Measurements from ENCODE around the gene TIMP2. TPM values are rescaled to one million over a fixed set of nuclear protein-coding genes. Genes with fewer than 3 reads are reported as not detected.
"Not testable (repeated sequence)": the region's sequence is repeated elsewhere in the genome, so short reads cannot be mapped to it uniquely, and the experiment has no call there.

The TIMP2 gene
- total and polyA plus RNA-seq, 4 experiments from 2014 or later, result 0.22 to 6.0 (median 5.9) TPM; not detected in 1

- H3K9me3 Mint-ChIP-seq, result no peaks in the 10 kb centered on the region
- H3K4me1 ChIP-seq (ENCODE audit: insufficient read depth, low read length), result peaks cover 5% of the 10 kb centered on the region
- H3K27me3 Mint-ChIP-seq, result no peaks in the 10 kb centered on the region
- CTCF ChIA-PET (ENCODE audit: partially characterized antibody), result interaction anchor here (2.7 to 4.6 kb wide), 2 partner anchors 11 to 104 kb away, joined by 16 to 60 read pairs; partner anchors contain the start of gene LGALS3BP
- no peaks in the 10 kb centered on the region for H3K9me3 ChIP-seq (ENCODE audit: control insufficient read depth in 1 of 2, low read length in 2 of 2)
- H3K4me1 Mint-ChIP-seq, result peaks cover 5 to 10% (median 7%) of the 10 kb centered on the region in 4 donors
- intact Hi-C loops (cut with micrococcal nuclease), result loop anchor here (5.0 kb wide), 1 partner anchor 523 kb away; no protein-coding TSS in a partner anchor
- POLR2A ChIA-PET (ENCODE audit: partially characterized antibody), result no interaction called here
- no peak overlapping the region for H3K4me3 ChIP-seq (ENCODE audit: low read length in 2 of 2)
- H3K4me3 Mint-ChIP-seq, result no peak overlapping the region
- H3K27ac ChIP-seq (ENCODE audit: low read depth, low read length), result no peak overlapping the region
- DNase-seq, result no peak
- peaks cover 0 to 11% of the 10 kb centered on the region in 2 donors for H3K36me3 Mint-ChIP-seq
- no peak overlapping the region for H3K27ac Mint-ChIP-seq
- no peaks in the 10 kb centered on the region for H3K27me3 ChIP-seq (ENCODE audit: insufficient read depth, low read length)
- H3K36me3 ChIP-seq (ENCODE audit: insufficient read depth, low read length), result no peaks in the 10 kb centered on the region
Measured at GRCh38 chr17:78969865-78970264, 44.7 kb upstream of the TIMP2 start.

DNA sequence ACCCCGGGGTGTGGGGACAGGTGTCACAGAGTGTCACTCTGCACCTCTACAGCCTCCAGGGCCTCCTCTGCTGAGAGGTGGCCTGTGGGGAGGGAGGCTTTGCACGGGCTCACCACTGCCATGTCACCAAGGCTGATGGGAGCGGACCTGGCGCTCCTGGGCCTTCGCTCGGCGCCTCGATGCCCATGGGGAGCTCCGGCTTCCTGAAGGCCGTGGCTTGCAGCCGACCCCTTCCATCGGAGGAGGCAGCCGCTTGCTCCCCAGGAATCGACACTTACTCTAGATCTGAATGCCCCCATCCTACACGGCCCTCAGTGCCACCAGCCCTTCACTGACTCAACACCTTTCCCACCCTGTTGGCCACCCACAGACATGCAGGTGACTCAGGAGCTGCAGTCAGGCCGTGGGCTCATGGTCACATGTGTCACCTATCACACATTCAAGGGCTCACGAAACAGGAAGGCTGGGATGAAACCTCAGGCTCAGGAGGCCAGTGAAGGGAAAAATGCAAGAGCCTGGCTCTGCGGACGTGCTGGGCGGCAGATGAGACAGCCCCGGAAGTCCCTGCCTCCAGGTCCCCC, 42.7 kb upstream of the TIMP2 start:
- Mint-ChIP-seq H3K9me3 (no peaks in the 10 kb centered on the region), H3K4me1 (peaks cover 5 to 7% (median 6%) of the 10 kb centered on the region in 4 donors), H3K36me3 (peaks cover 0 to 8% of the 10 kb centered on the region in 2 donors), H3K27me3 (no peaks in the 10 kb centered on the region), H3K4me3 (no peak overlapping the region), H3K27ac (no peak overlapping the region)
- DNase-seq, result no peak
- ChIA-PET POLR2A (ENCODE audit: partially characterized antibody) (no interaction called here), CTCF (ENCODE audit: partially characterized antibody) (no interaction called here)
- no peaks in the 10 kb centered on the region for H3K36me3 ChIP-seq (ENCODE audit: insufficient read depth, low read length)
- no peaks in the 10 kb centered on the region for H3K27me3 ChIP-seq (ENCODE audit: insufficient read depth, low read length)
- no peaks in the 10 kb centered on the region for H3K9me3 ChIP-seq (ENCODE audit: control insufficient read depth in 1 of 2, low read length in 2 of 2)
- peaks cover 5% of the 10 kb centered on the region for H3K4me1 ChIP-seq (ENCODE audit: insufficient read depth, low read length)
- H3K4me3 ChIP-seq (ENCODE audit: low read length in 2 of 2), result no peak overlapping the region
- intact Hi-C loops (cut with micrococcal nuclease), result no loop called here
- no peak overlapping the region for H3K27ac ChIP-seq (ENCODE audit: low read depth, low read length)

DNA sequence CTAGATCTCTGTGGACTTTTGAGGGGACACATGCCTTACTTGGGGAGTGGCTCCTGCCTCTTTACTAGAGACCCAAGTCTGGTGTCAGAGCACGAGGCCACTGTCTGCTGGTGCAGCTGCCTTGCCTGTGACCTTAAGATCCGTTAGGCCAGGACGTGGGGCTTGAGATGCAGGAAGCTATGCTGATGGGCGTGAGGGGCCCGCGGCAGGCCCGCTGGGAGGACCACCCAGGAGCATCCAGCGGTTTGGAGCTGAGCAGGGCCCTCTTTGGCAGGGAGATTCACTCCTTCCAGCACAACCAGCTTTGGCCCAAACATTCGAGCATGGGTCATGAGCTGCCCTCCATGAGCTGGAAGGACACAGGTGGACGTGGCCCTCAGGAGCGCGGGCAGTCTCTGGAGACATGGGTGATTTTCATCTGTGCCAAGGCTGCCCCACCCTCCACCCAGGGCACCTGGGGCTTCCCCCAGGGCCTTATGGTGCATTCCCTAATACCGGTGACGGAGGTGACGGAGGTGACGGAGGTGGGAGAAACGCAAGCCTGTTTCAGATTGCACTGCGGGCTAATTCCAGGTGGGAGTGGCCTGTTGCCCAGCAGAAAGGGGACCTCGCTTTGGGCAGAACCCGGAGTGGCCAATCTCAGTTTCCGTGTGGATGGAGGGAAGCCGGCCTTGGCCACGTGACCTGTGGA, 41.9 kb upstream of the TIMP2 start:
- DNase-seq, result no peak
- Histone ChIP-seq H3K4me3 (ENCODE audit: low read length in 2 of 2) (no peak overlapping the region), H3K36me3 (ENCODE audit: insufficient read depth, low read length) (no peaks in the 10 kb centered on the region), H3K9me3 (ENCODE audit: control insufficient read depth in 1 of 2, low read length in 2 of 2) (no peaks in the 10 kb centered on the region), H3K27ac (ENCODE audit: low read depth, low read length) (no peak overlapping the region), H3K27me3 (ENCODE audit: insufficient read depth, low read length) (no peaks in the 10 kb centered on the region), H3K4me1 (ENCODE audit: insufficient read depth, low read length) (peaks cover 5% of the 10 kb centered on the region)
- H3K4me3 Mint-ChIP-seq, result no peak overlapping the region
- no peak overlapping the region for H3K27ac Mint-ChIP-seq
- no peaks in the 10 kb centered on the region for H3K9me3 Mint-ChIP-seq
- ChIA-PET POLR2A (ENCODE audit: partially characterized antibody) (no interaction called here), CTCF (ENCODE audit: partially characterized antibody) (interaction anchor here (0.6 kb wide), 1 partner anchor 470 kb away, joined by 3 read pairs; no protein-coding TSS in a partner anchor)
- H3K27me3 Mint-ChIP-seq, result no peaks in the 10 kb centered on the region
- H3K36me3 Mint-ChIP-seq, result peaks cover 0 to 8% of the 10 kb centered on the region in 2 donors
- intact Hi-C loops (cut with micrococcal nuclease), result no loop called here
- peaks cover 5 to 7% (median 6%) of the 10 kb centered on the region in 4 donors for H3K4me1 Mint-ChIP-seq

GRCh38 chr17:78966123-78966813, 41.1 kb upstream of the TIMP2 start:
- no peaks in the 10 kb centered on the region for H3K27me3 Mint-ChIP-seq
- H3K4me1 ChIP-seq (ENCODE audit: insufficient read depth, low read length), result peaks cover 1% of the 10 kb centered on the region
- H3K27ac Mint-ChIP-seq, result no peak overlapping the region
- ChIA-PET CTCF (ENCODE audit: partially characterized antibody) (interaction anchor here (2.3 kb wide), 1 partner anchor 100 kb away, joined by 10 read pairs; no protein-coding TSS in a partner anchor), POLR2A (ENCODE audit: partially characterized antibody) (no interaction called here)
- intact Hi-C loops (cut with micrococcal nuclease), result no loop called here
- H3K36me3 Mint-ChIP-seq, result peaks cover 0 to 3% of the 10 kb centered on the region in 2 donors
- no peak for DNase-seq
- H3K4me1 Mint-ChIP-seq, result peaks cover 3 to 4% (median 4%) of the 10 kb centered on the region in 4 donors
- no peak overlapping the region for H3K4me3 ChIP-seq (ENCODE audit: low read length in 2 of 2)
- H3K36me3 ChIP-seq (ENCODE audit: insufficient read depth, low read length), result no peaks in the 10 kb centered on the region
- H3K27ac ChIP-seq (ENCODE audit: low read depth, low read length), result no peak overlapping the region
- no peaks in the 10 kb centered on the region for H3K9me3 Mint-ChIP-seq
- H3K27me3 ChIP-seq (ENCODE audit: insufficient read depth, low read length), result no peaks in the 10 kb centered on the region
- no peaks in the 10 kb centered on the region for H3K9me3 ChIP-seq (ENCODE audit: control insufficient read depth in 1 of 2, low read length in 2 of 2)
- no peak overlapping the region for H3K4me3 Mint-ChIP-seq

- Histone ChIP-seq H3K27me3 (ENCODE audit: insufficient read depth, low read length) (no peaks in the 10 kb centered on the region), H3K27ac (ENCODE audit: low read depth, low read length) (no peak overlapping the region), H3K9me3 (ENCODE audit: control insufficient read depth in 1 of 2, low read length in 2 of 2) (no peaks in the 10 kb centered on the region), H3K4me1 (ENCODE audit: insufficient read depth, low read length) (no peaks in the 10 kb centered on the region), H3K36me3 (ENCODE audit: insufficient read depth, low read length) (no peaks in the 10 kb centered on the region), H3K4me3 (ENCODE audit: low read length in 2 of 2) (no peak overlapping the region)
- Mint-ChIP-seq H3K27ac (no peak overlapping the region), H3K27me3 (no peaks in the 10 kb centered on the region), H3K9me3 (no peaks in the 10 kb centered on the region), H3K4me3 (no peak overlapping the region), H3K36me3 (no peaks in the 10 kb centered on the region), H3K4me1 (no peaks in the 10 kb centered on the region)
- ChIA-PET CTCF (ENCODE audit: partially characterized antibody) (interaction anchor here (2.3 kb wide), 1 partner anchor 100 kb away, joined by 10 read pairs; no protein-coding TSS in a partner anchor), POLR2A (ENCODE audit: partially characterized antibody) (interaction anchor here (1.5 kb wide), 1 partner anchor 14 kb away, joined by 3 read pairs; the partner anchor contains the start of gene LGALS3BP)
- DNase-seq, result no peak
- intact Hi-C loops (cut with micrococcal nuclease), result no loop called here
Measured at GRCh38 chr17:78965491-78965924, 40.3 kb upstream of the TIMP2 start.

DNA sequence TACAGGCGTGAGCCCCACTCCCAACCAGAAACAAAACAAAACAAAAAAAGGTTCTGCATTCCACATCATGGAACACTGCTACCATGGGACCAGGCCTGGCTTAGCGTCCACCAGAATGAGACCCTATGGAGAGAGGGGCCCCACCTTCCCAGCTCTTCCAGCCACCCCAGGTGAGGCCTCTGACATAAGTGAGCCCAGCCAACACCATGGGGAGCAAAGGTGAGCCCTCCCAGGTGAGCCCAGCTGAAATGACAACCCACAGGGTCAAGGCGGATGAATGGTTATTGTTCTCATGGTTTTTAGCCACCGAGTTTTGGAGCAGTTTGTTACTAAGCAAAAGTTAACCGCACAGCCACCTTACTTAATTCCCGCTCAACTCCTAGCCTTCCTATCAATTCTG, 38.2 kb upstream of the TIMP2 start:
- Histone ChIP-seq H3K27me3 (ENCODE audit: insufficient read depth, low read length) (no peaks in the 10 kb centered on the region), H3K36me3 (ENCODE audit: insufficient read depth, low read length) (no peaks in the 10 kb centered on the region), H3K27ac (ENCODE audit: low read depth, low read length) (no peak overlapping the region), H3K4me3 (ENCODE audit: low read length in 2 of 2) (no peak overlapping the region), H3K9me3 (ENCODE audit: control insufficient read depth in 1 of 2, low read length in 2 of 2) (no peaks in the 10 kb centered on the region), H3K4me1 (ENCODE audit: insufficient read depth, low read length) (no peaks in the 10 kb centered on the region)
- Mint-ChIP-seq H3K36me3 (no peaks in the 10 kb centered on the region), H3K9me3 (no peaks in the 10 kb centered on the region), H3K27ac (no peak overlapping the region), H3K4me1 (no peaks in the 10 kb centered on the region), H3K27me3 (peaks cover 0 to 3% of the 10 kb centered on the region in 2 donors), H3K4me3 (no peak overlapping the region)
- intact Hi-C loops (cut with micrococcal nuclease), result no loop called here
- ChIA-PET CTCF (ENCODE audit: partially characterized antibody) (no interaction called here), POLR2A (ENCODE audit: partially characterized antibody) (no interaction called here)
- no peak for DNase-seq

- H3K4me1 Mint-ChIP-seq; H3K36me3 ChIP-seq (ENCODE audit: insufficient read depth, low read length); H3K27me3 ChIP-seq (ENCODE audit: insufficient read depth, low read length); H3K4me1 ChIP-seq (ENCODE audit: insufficient read depth, low read length); H3K27ac Mint-ChIP-seq; POLR2A ChIA-PET (ENCODE audit: partially characterized antibody); H3K27ac ChIP-seq (ENCODE audit: low read depth, low read length); H3K9me3 Mint-ChIP-seq; DNase-seq; H3K4me3 ChIP-seq (ENCODE audit: low read length in 2 of 2); intact Hi-C loops (cut with micrococcal nuclease); H3K9me3 ChIP-seq (ENCODE audit: control insufficient read depth in 1 of 2, low read length in 2 of 2); CTCF ChIA-PET (ENCODE audit: partially characterized antibody); H3K27me3 Mint-ChIP-seq; H3K4me3 Mint-ChIP-seq; H3K36me3 Mint-ChIP-seq: not testable (repeated sequence)
Measured at GRCh38 chr17:78962984-78963348, 37.8 kb upstream of the TIMP2 start.

All from CD4-positive, alpha-beta memory T cell (primary cell).